Uterus (tissue), 4 donors: ENCODE data around the gene C16orf82. TPM values are rescaled to one million over a fixed set of nuclear protein-coding genes. Genes with fewer than 3 reads are reported as not detected.

Experiments used
- DNase-seq, 2 donors: peaks; one replicate each; pipeline ENCODE4 v3.0.0-alpha.2; 2019 to 2020
- H3K27ac ChIP-seq, 2 donors: fragments of 200-600 bp; sonication (generic); 1 replicate in 1 of 2; 2 replicates in 1 of 2; pipeline ENCODE4 v1.5.1; 2016 to 2018
- H3K27me3 ChIP-seq, 2 donors: fragments of 200-600 bp; sonication (generic); one replicate each; pipeline ENCODE4 v1.5.1; 2018 to 2019; ENCODE audit warnings: control low read depth in 1 of 2
- H3K36me3 ChIP-seq, 2 donors: fragments of 200-600 bp; sonication (generic); one replicate each; pipeline ENCODE4 v1.5.1; 2019; ENCODE audit warnings: control low read depth in 1 of 2
- H3K4me1 ChIP-seq, 2 donors: fragments of 200-600 bp; sonication (generic); one replicate each; pipeline ENCODE4 v1.5.1; 2018 to 2019; ENCODE audit warnings: control low read depth in 1 of 2
- H3K4me3 ChIP-seq, 2 donors: fragments of 200-600 bp; sonication (generic); 1 replicate in 1 of 2; 2 replicates in 1 of 2; pipeline ENCODE4 v1.5.1; 2018 to 2019; ENCODE audit warnings: mild to moderate bottlenecking in 1 of 2
- H3K9me3 ChIP-seq, 2 donors: fragments of 200-600 bp; sonication (generic); one replicate each; pipeline ENCODE4 v1.5.1; 2019; ENCODE audit warnings: control low read depth in 1 of 2
- CTCF ChIP-seq, 4 experiments: fragments of 200-600 bp in 2 of 4; fragments of 450-650 bp in 2 of 4; sonication (generic) in 2 of 4; IDR thresholded peaks; one replicate each; pipeline ENCODE4 v1.5.1; 2016 to 2019; ENCODE audit warnings: antibody characterized with exemption in 4 of 4, mild to moderate bottlenecking in 2 of 4, moderate library complexity in 1 of 4
- POLR2A ChIP-seq, 2 donors: fragments of 450-650 bp; IDR thresholded peaks; one replicate each; pipeline ENCODE4 v1.6.1; 2016; ENCODE audit warnings: antibody characterized with exemption in 2 of 2, mild to moderate bottlenecking in 1 of 2, moderate library complexity in 1 of 2
- intact Hi-C: fragments of 100-400 bp; cut with DNase I; formaldehyde crosslinking; loops from one replicate; pipeline ENCODE4 v1.15.1; 2023; ENCODE audit warnings: low total_unique reads
- total RNA-seq, 4 donors: library from RNA; depleted of rRNA in 3 of 4; stranded (reverse); fragments of >200 nt in 3 of 4; gene quantifications; one replicate each; pipeline versions ENCODE4 v1.1.0 to v1.2.4, GENCODE V29; 2014 to 2023
- donor health status: DM: yes; HTN: yes; CAD: no.

The C16orf82 gene
- total RNA-seq, result not detected

- H3K27me3 ChIP-seq, result no peaks in the 10 kb centered on the region
- no peak within 1 kb of the TSS for H3K27ac ChIP-seq
- no peaks in the 10 kb centered on the region for H3K4me1 ChIP-seq
- DNase-seq, result no peak
- no peaks in the 10 kb centered on the region for H3K9me3 ChIP-seq
- no peaks in the 10 kb centered on the region for H3K36me3 ChIP-seq
- intact Hi-C loops, result no loop called here
- no peak for TF ChIP-seq CTCF (IDR thresholded peaks at IDR 0.05)
- TF ChIP-seq POLR2A (IDR thresholded peaks at IDR 0.05), result no peak
- H3K4me3 ChIP-seq, result no peak within 1 kb of the TSS
Measured at GRCh38 chr16:27066668-27067537, at the start of gene C16orf82. Gene C16orf82, plus strand, starts transcription at chr16:27066927.

GRCh38 chr16:27020031-27020430 is 46.7 kb upstream of the C16orf82 start:
- Histone ChIP-seq H3K9me3 (no peaks in the 10 kb centered on the region), H3K36me3 (no peaks in the 10 kb centered on the region), H3K27me3 (no peaks in the 10 kb centered on the region), H3K27ac (no peak overlapping the region), H3K4me3 (no peak overlapping the region), H3K4me1 (no peaks in the 10 kb centered on the region)
- TF ChIP-seq POLR2A (IDR thresholded peaks at IDR 0.05) (no peak), CTCF (IDR thresholded peaks at IDR 0.05) (no peak)
- intact Hi-C loops, result no loop called here
- DNase-seq, result no peak

- DNase-seq, result no peak
- Histone ChIP-seq H3K27ac (no peak overlapping the region), H3K27me3 (no peaks in the 10 kb centered on the region), H3K36me3 (no peaks in the 10 kb centered on the region), H3K4me3 (no peak overlapping the region), H3K9me3 (no peaks in the 10 kb centered on the region), H3K4me1 (no peaks in the 10 kb centered on the region)
- intact Hi-C loops, result no loop called here
- TF ChIP-seq CTCF (IDR thresholded peaks at IDR 0.05), result no peak
- TF ChIP-seq POLR2A (IDR thresholded peaks at IDR 0.05), result no peak
Measured at GRCh38 chr16:27024010-27024409, 42.7 kb upstream of the C16orf82 start.

GRCh38 chr16:27025581-27025980 is 41.1 kb upstream of the C16orf82 start:
- Histone ChIP-seq H3K36me3 (no peaks in the 10 kb centered on the region), H3K27ac (no peak overlapping the region), H3K9me3 (no peaks in the 10 kb centered on the region), H3K4me1 (no peaks in the 10 kb centered on the region), H3K4me3 (no peak overlapping the region), H3K27me3 (no peaks in the 10 kb centered on the region)
- TF ChIP-seq POLR2A (IDR thresholded peaks at IDR 0.05) (no peak), CTCF (IDR thresholded peaks at IDR 0.05) (no peak)
- intact Hi-C loops, result no loop called here
- DNase-seq, result no peak

- H3K27me3 ChIP-seq, result no peaks in the 10 kb centered on the region
- no peaks in the 10 kb centered on the region for H3K9me3 ChIP-seq
- intact Hi-C loops, result no loop called here
- no peak for DNase-seq
- no peak for TF ChIP-seq POLR2A (IDR thresholded peaks at IDR 0.05)
- no peak for TF ChIP-seq CTCF (IDR thresholded peaks at IDR 0.05)
- no peak overlapping the region for H3K4me3 ChIP-seq
- no peak overlapping the region for H3K27ac ChIP-seq
- H3K36me3 ChIP-seq, result no peaks in the 10 kb centered on the region
- H3K4me1 ChIP-seq, result no peaks in the 10 kb centered on the region
Measured at GRCh38 chr16:27027971-27028370, 38.8 kb upstream of the C16orf82 start.
